Measurements from ENCODE around the gene TMEM258. TPM values are rescaled to one million over a fixed set of nuclear protein-coding genes. Genes with fewer than 3 reads are reported as not detected.

TMEM258 gene
- total RNA-seq, 3 donors from 2014 or later = 35.4 to 55.4 (median 35.7) TPM

DNA sequence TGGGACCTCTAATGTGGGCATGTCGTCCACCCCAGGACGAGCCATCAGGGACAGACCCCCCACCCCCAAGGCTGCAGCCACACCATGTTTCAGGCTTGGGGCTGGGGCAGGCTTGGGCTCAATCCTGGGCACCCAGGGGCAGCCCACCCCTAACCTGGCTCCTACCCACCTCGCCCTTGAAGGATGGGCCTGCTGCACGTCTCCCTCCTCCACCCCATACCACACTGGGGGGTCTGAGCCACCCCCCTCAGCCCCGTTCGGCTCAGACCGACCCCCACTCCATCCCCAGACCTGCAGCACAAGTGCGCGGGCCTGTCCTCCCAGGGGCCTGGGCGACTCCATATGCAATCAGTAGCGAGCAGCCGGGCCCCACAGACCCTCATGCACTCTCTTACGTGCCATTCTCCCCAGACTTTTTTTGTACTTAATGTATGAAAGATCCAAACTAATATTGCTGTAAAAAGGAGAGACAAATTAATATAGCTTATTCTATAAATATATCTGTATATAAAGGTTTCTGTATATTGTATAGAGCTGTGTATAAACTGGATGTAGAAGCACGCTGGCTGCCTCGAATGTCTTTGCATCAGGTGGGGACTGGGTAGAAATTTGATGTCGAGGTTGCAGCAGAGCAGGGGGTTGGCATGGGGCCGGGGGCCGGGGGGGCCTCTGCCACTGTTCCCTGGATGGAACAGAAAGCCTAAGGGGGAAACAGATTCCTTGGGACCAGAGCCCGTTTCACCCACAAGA lies 45.8 kb downstream of the TMEM258 start:
- intact Hi-C loops (cut with DNase I; ENCODE audit: low total_unique reads) = no loop called here
- Histone ChIP-seq H3K9me3 (no peaks in the 10 kb centered on the region), H3K36me3 (no peaks in the 10 kb centered on the region), H3K4me3 (no peak overlapping the region), H3K4me1 (no peaks in the 10 kb centered on the region), H3K27ac (no peak overlapping the region), H3K27me3 (no peaks in the 10 kb centered on the region)
- DNase-seq (ENCODE audit: low spot score in 2 of 2) = no peak
- TF ChIP-seq POLR2A (IDR thresholded peaks at IDR 0.05) (no peak), POLR2AphosphoS5 (IDR thresholded peaks at IDR 0.05) (no peak)
- TF ChIP-seq, protein P1, sequence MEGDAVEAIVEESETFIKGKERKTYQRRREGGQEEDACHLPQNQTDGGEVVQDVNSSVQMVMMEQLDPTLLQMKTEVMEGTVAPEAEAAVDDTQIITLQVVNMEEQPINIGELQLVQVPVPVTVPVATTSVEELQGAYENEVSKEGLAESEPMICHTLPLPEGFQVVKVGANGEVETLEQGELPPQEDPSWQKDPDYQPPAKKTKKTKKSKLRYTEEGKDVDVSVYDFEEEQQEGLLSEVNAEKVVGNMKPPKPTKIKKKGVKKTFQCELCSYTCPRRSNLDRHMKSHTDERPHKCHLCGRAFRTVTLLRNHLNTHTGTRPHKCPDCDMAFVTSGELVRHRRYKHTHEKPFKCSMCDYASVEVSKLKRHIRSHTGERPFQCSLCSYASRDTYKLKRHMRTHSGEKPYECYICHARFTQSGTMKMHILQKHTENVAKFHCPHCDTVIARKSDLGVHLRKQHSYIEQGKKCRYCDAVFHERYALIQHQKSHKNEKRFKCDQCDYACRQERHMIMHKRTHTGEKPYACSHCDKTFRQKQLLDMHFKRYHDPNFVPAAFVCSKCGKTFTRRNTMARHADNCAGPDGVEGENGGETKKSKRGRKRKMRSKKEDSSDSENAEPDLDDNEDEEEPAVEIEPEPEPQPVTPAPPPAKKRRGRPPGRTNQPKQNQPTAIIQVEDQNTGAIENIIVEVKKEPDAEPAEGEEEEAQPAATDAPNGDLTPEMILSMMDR (IDR thresholded peaks at IDR 0.05) = no peak

DNA sequence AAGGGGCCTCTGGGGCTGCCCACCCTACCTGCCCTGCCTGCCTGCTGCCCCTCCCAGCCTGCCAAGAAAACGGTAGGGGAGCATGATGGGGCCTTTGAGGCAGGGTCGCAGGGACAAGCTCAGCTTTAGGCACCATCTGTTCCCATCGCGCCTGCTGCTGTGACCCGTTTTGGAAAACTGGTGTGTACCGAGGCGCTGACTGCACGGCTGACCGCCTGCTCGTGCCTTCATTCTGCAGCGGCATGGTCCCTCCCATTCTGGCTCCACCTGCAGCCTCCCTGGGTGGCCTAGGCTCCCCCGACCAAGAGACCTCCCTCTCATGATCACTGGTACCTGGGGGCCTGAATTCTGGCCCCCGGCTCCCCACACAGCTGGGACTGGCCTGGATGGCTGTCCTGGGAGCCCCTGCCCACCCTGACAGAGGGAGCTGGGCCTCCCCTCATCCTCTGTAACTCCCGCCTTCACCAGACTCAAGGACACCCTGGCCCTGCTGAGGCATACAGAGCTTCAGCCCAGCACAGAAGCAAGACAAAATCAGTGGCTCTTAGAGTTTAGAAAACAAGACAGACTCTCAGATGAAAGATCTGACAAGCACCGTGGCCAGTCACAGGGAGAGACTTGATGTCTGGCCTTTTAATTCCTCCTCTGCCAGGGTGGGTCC lies 46.5 kb downstream of the TMEM258 start:
- DNase-seq (ENCODE audit: low spot score in 2 of 2) = no peak
- no peak overlapping the region for H3K4me3 ChIP-seq
- H3K27ac ChIP-seq = no peak overlapping the region
- intact Hi-C loops (cut with DNase I; ENCODE audit: low total_unique reads) = no loop called here
- H3K27me3 ChIP-seq = no peaks in the 10 kb centered on the region
- no peaks in the 10 kb centered on the region for H3K4me1 ChIP-seq
- TF ChIP-seq, protein P1 (IDR thresholded peaks at IDR 0.05) = no peak
- no peak for TF ChIP-seq POLR2AphosphoS5 (IDR thresholded peaks at IDR 0.05)
- no peak for TF ChIP-seq POLR2A (IDR thresholded peaks at IDR 0.05)
- H3K9me3 ChIP-seq = no peaks in the 10 kb centered on the region
- no peaks in the 10 kb centered on the region for H3K36me3 ChIP-seq

DNA sequence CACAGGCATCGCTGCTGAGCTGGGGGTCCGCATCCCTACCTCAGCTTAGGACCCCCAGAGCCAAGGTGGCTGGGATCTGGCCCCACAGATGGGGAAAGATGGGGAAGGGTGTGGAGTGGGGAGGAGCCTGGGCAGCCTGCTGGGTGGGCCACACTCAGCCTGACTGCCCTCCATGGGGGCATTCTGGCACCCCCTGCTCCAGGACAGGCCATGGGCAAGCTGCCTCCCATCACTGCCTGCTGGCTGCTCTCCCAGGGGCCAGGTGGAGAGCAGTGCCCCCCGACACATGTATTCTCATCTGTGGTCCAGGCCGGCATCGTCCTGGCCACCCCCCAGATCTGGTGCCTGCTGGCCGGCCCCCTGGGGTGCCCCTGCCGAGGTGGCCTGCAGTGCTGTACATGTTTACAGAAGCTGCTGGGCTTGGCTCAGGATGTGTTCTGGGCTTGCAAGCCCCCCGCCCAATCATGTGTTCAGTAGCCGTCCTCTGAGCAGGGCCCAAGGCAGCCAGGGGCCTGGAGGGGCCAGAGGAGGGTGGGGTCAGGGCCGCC lies 47.7 kb downstream of the TMEM258 start:
- Histone ChIP-seq H3K4me1 (no peaks in the 10 kb centered on the region), H3K4me3 (no peak overlapping the region), H3K9me3 (no peaks in the 10 kb centered on the region), H3K27me3 (no peaks in the 10 kb centered on the region), H3K27ac (no peak overlapping the region), H3K36me3 (no peaks in the 10 kb centered on the region)
- TF ChIP-seq POLR2A (IDR thresholded peaks at IDR 0.05) = no peak
- TF ChIP-seq, protein P1 (IDR thresholded peaks at IDR 0.05) = no peak
- no peak for TF ChIP-seq POLR2AphosphoS5 (IDR thresholded peaks at IDR 0.05)
- no peak for DNase-seq (ENCODE audit: low spot score in 2 of 2)
- intact Hi-C loops (cut with DNase I; ENCODE audit: low total_unique reads) = no loop called here

DNA sequence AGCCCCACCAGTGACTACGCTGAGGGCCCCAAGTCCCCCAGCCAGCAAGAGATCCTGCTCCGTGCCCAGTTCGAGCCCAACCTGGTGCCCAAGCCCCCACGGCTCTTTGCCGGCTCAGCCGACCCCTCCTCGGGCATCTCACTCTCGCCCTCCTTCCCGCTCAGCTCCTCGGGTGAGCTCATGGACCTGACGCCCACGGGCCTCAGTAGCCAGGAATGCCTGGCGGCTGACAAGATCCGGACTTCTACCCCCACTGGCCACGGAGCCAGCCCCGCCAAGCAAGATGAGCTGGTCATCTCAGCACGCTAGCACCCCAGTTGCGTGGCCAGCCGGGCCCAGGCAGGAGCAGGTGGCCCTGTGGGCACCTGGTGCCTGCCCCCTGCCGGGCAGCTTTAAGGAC lies 48.2 kb downstream of the TMEM258 start:
- intact Hi-C loops (cut with DNase I; ENCODE audit: low total_unique reads) = no loop called here

More for the DNA sequence above, 48.2 kb downstream of the TMEM258 start:
- no peak overlapping the region for H3K4me3 ChIP-seq
- no peaks in the 10 kb centered on the region for H3K9me3 ChIP-seq
- no peaks in the 10 kb centered on the region for H3K27me3 ChIP-seq
- no peaks in the 10 kb centered on the region for H3K4me1 ChIP-seq
- no peaks in the 10 kb centered on the region for H3K36me3 ChIP-seq
- H3K27ac ChIP-seq = no peak overlapping the region
- TF ChIP-seq POLR2A (IDR thresholded peaks at IDR 0.05) (no peak), POLR2AphosphoS5 (IDR thresholded peaks at IDR 0.05) (no peak)
- TF ChIP-seq, protein P1 (IDR thresholded peaks at IDR 0.05) = no peak
- no peak for DNase-seq (ENCODE audit: low spot score in 2 of 2)
